ENCODE results near the gene PSMC3.

Gene PSMC3

GRCh38 chr11:47393163-47394049 is 32.8 kb downstream of the PSMC3 start:
- no peak for DNase-seq

- DNase-seq, result no peak
These were observed 33.6 kb downstream of the PSMC3 start for GRCh38 chr11:47392546-47393162.

GRCh38 chr11:47391711-47392432 is 34.4 kb downstream of the PSMC3 start:
- no peak for DNase-seq

- no peak for DNase-seq
These were observed 35.1 kb downstream of the PSMC3 start for GRCh38 chr11:47391077-47391583.

GRCh38 chr11:47390422-47390760 is 35.8 kb downstream of the PSMC3 start:
- DNase-seq, result no peak

- no peak for DNase-seq
These were observed 36.4 kb downstream of the PSMC3 start for GRCh38 chr11:47389577-47390421.

GRCh38 chr11:47388697-47389576 is 37.3 kb downstream of the PSMC3 start:
- no peak for DNase-seq

GRCh38 chr11:47387944-47388696 is 38.1 kb downstream of the PSMC3 start:
- DNase-seq, result no peak

GRCh38 chr11:47384498-47384897 is 41.7 kb downstream of the PSMC3 start:
- DNase-seq, result no peak

- DNase-seq, result no peak
These were observed 43.2 kb downstream of the PSMC3 start for GRCh38 chr11:47383071-47383470.

GRCh38 chr11:47380078-47380477 is 46.2 kb downstream of the PSMC3 start:
- no peak for DNase-seq

- no peak for DNase-seq
These were observed 46.9 kb downstream of the PSMC3 start for GRCh38 chr11:47379317-47379716.

- no peak for DNase-seq
These were observed 47.4 kb downstream of the PSMC3 start for GRCh38 chr11:47378836-47379170.

GRCh38 chr11:47378010-47378835 is 48.0 kb downstream of the PSMC3 start, which contains the start of gene SPI1:
Gene SPI1, minus strand, starts transcription at chr11:47378547. Its CDS starts 194 bp downstream, at chr11:47378353.
- no peak for DNase-seq

GRCh38 chr11:47377571-47378009 is 48.6 kb downstream of the PSMC3 start:
- DNase-seq, result no peak

GRCh38 chr11:47376525-47377371 is 49.5 kb downstream of the PSMC3 start:
- DNase-seq, result no peak

- DNase-seq, result no peak
These were observed 50.1 kb downstream of the PSMC3 start for GRCh38 chr11:47376107-47376524.

GRCh38 chr11:47375546-47376085 is 50.6 kb downstream of the PSMC3 start:
- DNase-seq, result no peak

GRCh38 chr11:47375020-47375419 is 51.2 kb downstream of the PSMC3 start:
- DNase-seq, result no peak

Measured in NCI-H510A (cell line).